Left lung (tissue), 10 donors: ENCODE measurements around the gene CBX5. TPM values are rescaled to one million over a fixed set of nuclear protein-coding genes. Genes with fewer than 3 reads are reported as not detected.

Experiments
- ATAC-seq: fragments of 200-7000 bp; cut with Tn5 transposase; one replicate; pipeline ENCODE4 v1.9.1; 2020; ENCODE audit warnings: moderate library complexity
- DNase-seq, 4 donors: peaks; one replicate each; pipeline ENCODE4 v3.0.0-alpha.2; 2013 to 2020
- H3K27ac ChIP-seq, 2 donors: fragments of 200-600 bp; sonication (generic) in 1 of 2; one replicate each; pipeline versions ENCODE4 v1.5.0 to v1.8.0; 2020 to 2021
- H3K27me3 ChIP-seq, 2 donors: fragments of 200-600 bp; sonication (generic) in 1 of 2; one replicate each; pipeline versions ENCODE4 v1.5.0 to v1.8.0; 2020 to 2021
- H3K36me3 ChIP-seq, 2 donors: fragments of 200-600 bp; sonication (generic) in 1 of 2; one replicate each; pipeline versions ENCODE4 v1.5.0 to v1.8.0; 2020 to 2021
- H3K4me1 ChIP-seq, 2 donors: fragments of 200-600 bp; one replicate each; pipeline ENCODE4 v1.8.0; 2021
- H3K4me3 ChIP-seq, 2 donors: fragments of 200-600 bp; sonication (generic) in 1 of 2; one replicate each; pipeline versions ENCODE4 v1.5.0 to v1.8.0; 2020 to 2021; ENCODE audit warnings: mild to moderate bottlenecking in 1 of 2
- H3K9me3 ChIP-seq, 2 donors: fragments of 200-600 bp; sonication (generic) in 1 of 2; one replicate each; pipeline versions ENCODE4 v1.5.0 to v1.8.0; 2020 to 2021
- CTCF ChIP-seq, 2 donors: fragments of 200-600 bp; sonication (generic) in 1 of 2; IDR thresholded peaks; one replicate each; pipeline versions ENCODE4 v1.5.0 to v1.8.0; 2021; ENCODE audit warnings: antibody characterized with exemption in 2 of 2
- intact Hi-C, 2 donors: fragments of 100-400 bp; cut with DNase I; formaldehyde crosslinking; loops; one replicate each; pipeline versions ENCODE4 v1.11.2 to v1.14.2; 2022
- polyA plus RNA-seq, 6 donors: library from polyadenylated mRNA; unstranded; fragments of 120-200 nt; gene quantifications; one replicate each; pipeline ENCODE4 v1.2.1, GENCODE V29; 2013; ENCODE audit not compliant: insufficient read length in 6 of 6
- total RNA-seq, 2 donors: library from RNA; stranded (reverse); fragmentation: NEBNext Ultra II Directional; extraction: Animal tissue kit (Norgen Biotek cat#: 25700); gene quantifications; one replicate each; pipeline ENCODE4 v1.2.1, GENCODE V29; 2021
- donor health status: DM: no; HTN: yes; CAD: no.
- donor health status: DM: no; HTN: no; CAD: no.

CBX5 gene
- total and polyA plus RNA-seq, 8 donors: 69.8 to 134 (median 113) TPM

GRCh38 chr12:54220092-54220557 lies 59.8 kb downstream of the CBX5 start:
- peak in 2 of 4 donors; percentile 71 to 83 for DNase-seq
- intact Hi-C loops: no loop called here
- H3K4me3 ChIP-seq: no peak overlapping the region

GRCh38 chr12:54217774-54218241 lies 62.1 kb downstream of the CBX5 start:
- H3K27me3 ChIP-seq: peaks cover 6 to 88% of the 10 kb centered on the region in 2 donors

More at GRCh38 chr12:54220092-54220557, 59.8 kb downstream of the CBX5 start:
- peaks cover 6 to 65% of the 10 kb centered on the region in 2 donors for H3K27me3 ChIP-seq
- no peaks in the 10 kb centered on the region for H3K9me3 ChIP-seq
- no peak overlapping the region for H3K27ac ChIP-seq
- no peaks in the 10 kb centered on the region for H3K36me3 ChIP-seq
- peak; percentile 79 for ATAC-seq
- peaks cover 3 to 33% of the 10 kb centered on the region in 2 donors for H3K4me1 ChIP-seq
- TF ChIP-seq CTCF (IDR thresholded peaks at IDR 0.05): peak; percentile 64 to 72

GRCh38 chr12:54216797-54217661 lies 62.9 kb downstream of the CBX5 start:
- intact Hi-C loops: loop anchor here in 1 of 2 donors (10.0 kb wide), 1 partner anchor 148 kb away; the partner anchor contains the start of gene GPR84
- ATAC-seq (peak; percentile 67), DNase-seq (peak; percentile 75 to 88 (median 82))
- Histone ChIP-seq H3K27ac (peak overlapping the region in 1 of 2 donors; percentile 28), H3K36me3 (no peaks in the 10 kb centered on the region), H3K9me3 (no peaks in the 10 kb centered on the region), H3K4me1 (peaks cover 10 to 39% of the 10 kb centered on the region in 2 donors), H3K4me3 (peak overlapping the region in 1 of 2 donors; percentile 36), H3K27me3 (peaks cover 6 to 95% of the 10 kb centered on the region in 2 donors)
- peak; percentile 75 to 77 for TF ChIP-seq CTCF (IDR thresholded peaks at IDR 0.05)

More at GRCh38 chr12:54217774-54218241, 62.1 kb downstream of the CBX5 start:
- Histone ChIP-seq H3K27ac (no peak overlapping the region), H3K9me3 (no peaks in the 10 kb centered on the region), H3K36me3 (no peaks in the 10 kb centered on the region), H3K4me1 (peaks cover 10 to 39% of the 10 kb centered on the region in 2 donors), H3K4me3 (peak overlapping the region in 1 of 2 donors; percentile 36)
- DNase-seq (peak in 3 of 4 donors; percentile 56 to 80 (median 75)), ATAC-seq (no peak)
- intact Hi-C loops: loop anchor here in 1 of 2 donors (10.0 kb wide), 1 partner anchor 147 kb away; the partner anchor contains the start of gene GPR84
- no peak for TF ChIP-seq CTCF (IDR thresholded peaks at IDR 0.05)

GRCh38 chr12:54215989-54216796 lies 63.7 kb downstream of the CBX5 start:
- intact Hi-C loops: loop anchor here in 1 of 2 donors (10.0 kb wide), 1 partner anchor 149 kb away; the partner anchor contains the start of gene GPR84
- peak overlapping the region in 1 of 2 donors; percentile 36 for H3K4me3 ChIP-seq

More at GRCh38 chr12:54215989-54216796, 63.7 kb downstream of the CBX5 start:
- DNase-seq: peak in 1 of 4 donors; percentile 43
- TF ChIP-seq CTCF (IDR thresholded peaks at IDR 0.05): no peak
- Histone ChIP-seq H3K36me3 (no peaks in the 10 kb centered on the region), H3K27ac (no peak overlapping the region), H3K9me3 (no peaks in the 10 kb centered on the region), H3K27me3 (peaks cover 6 to 95% of the 10 kb centered on the region in 2 donors), H3K4me1 (peaks cover 10 to 39% of the 10 kb centered on the region in 2 donors)
- no peak for ATAC-seq
